Aorta (tissue), 5 donors: ENCODE results near the gene NLGN1. TPM values are rescaled to one million over a fixed set of nuclear protein-coding genes. Genes with fewer than 3 reads are reported as not detected.

Source experiments
- ATAC-seq: fragments of 200-7000 bp; cut with Tn5 transposase; one replicate; pipeline ENCODE4 v1.9.1; 2022; ENCODE audit warnings: moderate library complexity; ENCODE audit not compliant: low FRiP score
- DNase-seq, 2 donors: peaks; one replicate each; pipeline ENCODE4 v3.0.0-alpha.2; 2020
- H3K27ac ChIP-seq, 2 donors: one replicate each; pipeline ENCODE4 v1.5.1; 2013; ENCODE audit warnings: low read length in 2 of 2, mild to moderate bottlenecking in 2 of 2, moderate library complexity in 2 of 2, control low read depth in 1 of 2, inconsistent platforms in 1 of 2, low read depth in 1 of 2
- H3K27me3 ChIP-seq, 2 donors: one replicate each; pipeline ENCODE4 v1.6.1; 2013; ENCODE audit warnings: control low read depth in 1 of 2, low read length in 1 of 2, mild to moderate bottlenecking in 1 of 2, moderate library complexity in 1 of 2; ENCODE audit not compliant: insufficient read depth in 2 of 2, control insufficient read depth in 1 of 2
- H3K36me3 ChIP-seq, 2 donors: one replicate each; pipeline ENCODE4 v1.6.1; 2013; ENCODE audit warnings: control low read depth in 1 of 2, low read length in 1 of 2, mild to moderate bottlenecking in 1 of 2; ENCODE audit not compliant: insufficient read depth in 2 of 2, control insufficient read depth in 1 of 2
- H3K4me1 ChIP-seq, 2 donors: one replicate each; pipeline ENCODE4 v1.6.1; 2013; ENCODE audit warnings: low read length in 2 of 2, control low read depth in 1 of 2, mild to moderate bottlenecking in 1 of 2, moderate library complexity in 1 of 2; ENCODE audit not compliant: insufficient read depth in 2 of 2, control insufficient read depth in 1 of 2
- H3K4me3 ChIP-seq, 2 donors: one replicate each; pipeline ENCODE4 v1.5.1; 2013; ENCODE audit warnings: low read length in 2 of 2, control low read depth in 1 of 2, mild to moderate bottlenecking in 1 of 2
- H3K9me3 ChIP-seq: one replicate; pipeline ENCODE4 v1.6.1; 2013; ENCODE audit warnings: mild to moderate bottlenecking, low read length; ENCODE audit not compliant: control insufficient read depth
- WGBS, 2 donors: extraction: QIAGEN DNeasy Blood & Tissue Kit; methylation state at CpG; one replicate each; pipeline ENCODE4 v1.1.7; 2013; 5-methylcytosine and 5-hydroxymethylcytosine counted together
- intact Hi-C, 2 donors: fragments of 100-400 bp; cut with DNase I; formaldehyde crosslinking; loops; one replicate each; pipeline versions ENCODE4 v1.14.2 to v1.15.0; 2022
- polyA plus RNA-seq, 2 donors: library from polyadenylated mRNA; stranded (reverse); fragments of 200-250 nt; gene quantifications; one replicate each; pipeline ENCODE4 v1.2.3, GENCODE V29; 2013
- total RNA-seq, 2 donors: library from RNA; stranded (reverse); fragmentation: NEBNext Ultra II Directional; extraction: Animal tissue kit (Norgen Biotek cat#: 25700); gene quantifications; one replicate each; pipeline ENCODE4 v1.2.1, GENCODE V29; 2021
- donor health status: healthy with polysubstance abuse.
- donor health status: Bipolar disorder and iron deficiency.
- donor health status: DM: no; HTN: no; CAD: no.
- donor health status: DM: no; HTN: no; CAD: no.
- donor health status: DM: yes; HTN: yes; CAD: no.

Gene NLGN1
- total and polyA plus RNA-seq, 4 donors: 0.50 to 20.0 (median 8.6) TPM

DNA sequence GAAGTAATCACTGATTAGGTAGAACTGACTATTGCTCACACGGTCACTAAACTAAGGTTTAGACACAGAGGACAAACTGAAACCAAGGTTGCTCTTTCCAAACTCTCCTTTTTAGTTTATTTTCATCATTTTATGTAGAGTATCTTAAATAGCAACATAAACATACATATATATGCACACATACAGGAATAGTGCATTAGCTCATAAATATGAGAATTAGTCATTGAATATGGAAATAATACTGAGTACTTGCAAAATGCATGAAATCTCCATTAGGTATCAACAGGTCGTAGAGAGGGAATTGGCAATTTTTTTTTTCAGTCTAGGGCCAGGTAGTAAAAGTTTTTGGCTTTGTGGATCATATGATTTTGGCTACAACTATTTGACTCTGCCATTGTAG, 557.1 kb downstream of the NLGN1 start:
- intact Hi-C loops: no loop called here

DNA sequence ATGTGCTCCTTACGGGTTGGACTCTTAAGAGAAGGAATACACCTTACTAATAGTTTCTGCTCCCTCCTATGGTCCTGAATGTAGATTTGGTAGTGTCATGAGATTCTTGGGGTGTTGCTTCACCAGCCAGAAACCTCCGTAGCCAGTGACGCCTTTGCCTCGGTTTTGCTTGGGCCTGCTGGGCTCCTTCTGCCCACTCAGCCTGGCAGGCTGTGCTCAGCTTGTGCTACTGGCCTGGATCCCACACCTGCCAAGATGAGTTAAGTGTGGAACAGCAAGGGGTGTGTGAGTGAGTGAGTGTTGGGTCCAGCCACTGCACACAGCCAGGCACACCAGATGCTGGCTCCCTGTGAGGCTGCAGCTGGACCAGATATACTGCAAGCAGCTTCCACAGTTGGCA, 560.1 kb downstream of the NLGN1 start:
- DNase-seq (no peak), ATAC-seq (peak; percentile 26)
- 84 to 85% methylated on average over 4 of the region's 4 CpGs for WGBS, 2 donors
- Histone ChIP-seq H3K27me3 (no peaks in the 10 kb centered on the region), H3K4me1 (peaks cover 0 to 3% of the 10 kb centered on the region in 2 donors), H3K4me3 (no peak overlapping the region), H3K9me3 (no peaks in the 10 kb centered on the region), H3K36me3 (no peaks in the 10 kb centered on the region), H3K27ac (no peak overlapping the region)
- intact Hi-C loops: no loop called here

More for the DNA sequence above, 557.1 kb downstream of the NLGN1 start:
- no peaks in the 10 kb centered on the region for H3K9me3 ChIP-seq
- H3K4me3 ChIP-seq: no peak overlapping the region
- no peak for DNase-seq
- no peaks in the 10 kb centered on the region for H3K36me3 ChIP-seq
- no peaks in the 10 kb centered on the region for H3K4me1 ChIP-seq
- no peak overlapping the region for H3K27ac ChIP-seq
- H3K27me3 ChIP-seq: no peaks in the 10 kb centered on the region
- WGBS, 2 donors: 95 to 97% methylated on average over 2 of the region's 2 CpGs
- no peak for ATAC-seq

GRCh38 chr3:173958805-173959204, 561.3 kb downstream of the NLGN1 start:
- WGBS, 2 donors: 94% methylated on average over 6 of the region's 6 CpGs
- Histone ChIP-seq H3K36me3 (no peaks in the 10 kb centered on the region), H3K27me3 (no peaks in the 10 kb centered on the region), H3K27ac (no peak overlapping the region), H3K4me3 (no peak overlapping the region), H3K4me1 (peaks cover 0 to 3% of the 10 kb centered on the region in 2 donors), H3K9me3 (no peaks in the 10 kb centered on the region)
- intact Hi-C loops: no loop called here
- DNase-seq (no peak), ATAC-seq (peak; percentile 38)

GRCh38 chr3:173970281-173970680, 572.7 kb downstream of the NLGN1 start:
- 89 to 93% methylated on average over 4 of the region's 4 CpGs for WGBS, 2 donors

DNA sequence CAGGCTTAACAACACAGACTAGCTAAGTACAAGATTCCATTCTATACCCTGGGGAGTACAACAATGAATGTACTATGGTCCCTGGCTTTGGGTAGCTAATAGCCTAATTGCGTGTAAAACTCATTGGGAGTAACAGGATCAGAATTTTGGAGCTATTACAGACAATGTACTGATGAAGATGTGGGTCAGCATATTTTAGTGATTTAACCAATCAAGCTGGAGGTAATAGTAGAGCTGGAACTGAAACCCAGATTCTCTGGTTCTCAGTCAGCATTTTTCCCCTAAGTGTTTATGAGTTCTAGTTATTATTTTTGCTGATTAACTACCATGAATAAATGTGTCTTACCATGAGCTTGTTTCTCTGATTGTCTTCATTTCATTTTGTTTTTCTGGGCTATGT, 578.7 kb downstream of the NLGN1 start:
- DNase-seq: no peak
- 92 to 98% methylated on average over 1 of the region's 1 CpG for WGBS, 2 donors
- Histone ChIP-seq H3K4me3 (no peak overlapping the region), H3K4me1 (peaks cover 0 to 4% of the 10 kb centered on the region in 2 donors), H3K27me3 (no peaks in the 10 kb centered on the region), H3K27ac (no peak overlapping the region), H3K36me3 (no peaks in the 10 kb centered on the region), H3K9me3 (no peaks in the 10 kb centered on the region)
- intact Hi-C loops: no loop called here
- no peak for ATAC-seq

More at GRCh38 chr3:173970281-173970680, 572.7 kb downstream of the NLGN1 start:
- no peaks in the 10 kb centered on the region for H3K27me3 ChIP-seq
- H3K4me3 ChIP-seq: no peak overlapping the region
- H3K36me3 ChIP-seq: no peaks in the 10 kb centered on the region
- intact Hi-C loops: no loop called here
- H3K9me3 ChIP-seq: no peaks in the 10 kb centered on the region
- ATAC-seq (no peak), DNase-seq (no peak)
- no peaks in the 10 kb centered on the region for H3K4me1 ChIP-seq
- H3K27ac ChIP-seq: no peak overlapping the region

- DNase-seq (no peak), ATAC-seq (no peak)
- no peaks in the 10 kb centered on the region for H3K36me3 ChIP-seq
- intact Hi-C loops: no loop called here
- no peak overlapping the region for H3K27ac ChIP-seq
- no peaks in the 10 kb centered on the region for H3K9me3 ChIP-seq
- H3K27me3 ChIP-seq: no peaks in the 10 kb centered on the region
- WGBS, 2 donors: 60 to 69% methylated on average over 2 of the region's 2 CpGs
- no peak overlapping the region for H3K4me3 ChIP-seq
- peaks cover 0 to 4% of the 10 kb centered on the region in 2 donors for H3K4me1 ChIP-seq
These were observed 580.2 kb downstream of the NLGN1 start for GRCh38 chr3:173977747-173978146.

- DNase-seq (no peak), ATAC-seq (no peak)
- Histone ChIP-seq H3K4me1 (no peaks in the 10 kb centered on the region), H3K27me3 (no peaks in the 10 kb centered on the region), H3K4me3 (no peak overlapping the region), H3K27ac (no peak overlapping the region), H3K9me3 (no peaks in the 10 kb centered on the region), H3K36me3 (no peaks in the 10 kb centered on the region)
- 92 to 94% methylated on average over 2 of the region's 2 CpGs for WGBS, 2 donors
- intact Hi-C loops: no loop called here
These were observed 585.8 kb downstream of the NLGN1 start for GRCh38 chr3:173983343-173983742.

- ATAC-seq: no peak
- Histone ChIP-seq H3K4me3 (no peak overlapping the region), H3K36me3 (no peaks in the 10 kb centered on the region)
These were observed 589.4 kb downstream of the NLGN1 start for GRCh38 chr3:173986861-173987410.

DNA sequence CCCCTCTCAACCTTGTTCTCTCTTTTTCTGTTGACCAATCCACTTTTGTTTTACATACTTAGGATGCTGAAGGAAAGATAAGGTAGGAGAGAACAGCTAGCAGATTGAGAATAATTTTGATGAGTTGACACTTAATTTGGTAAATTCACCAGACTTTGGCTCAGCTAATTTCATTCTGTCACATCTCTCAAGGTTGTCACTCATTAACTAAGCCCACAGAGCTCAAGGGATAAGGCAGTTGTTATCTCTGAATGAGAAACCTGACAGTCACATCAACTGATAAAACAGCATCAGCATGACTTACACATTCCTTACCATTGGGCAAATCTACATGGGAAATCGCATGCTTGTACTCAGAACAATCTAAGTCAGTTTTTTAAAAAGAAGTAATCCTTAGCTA, 591.4 kb downstream of the NLGN1 start:
- H3K27me3 ChIP-seq: no peaks in the 10 kb centered on the region
- no peaks in the 10 kb centered on the region for H3K4me1 ChIP-seq
- H3K9me3 ChIP-seq: no peaks in the 10 kb centered on the region
- no peak overlapping the region for H3K4me3 ChIP-seq
- no peak for ATAC-seq
- DNase-seq: no peak
- no peaks in the 10 kb centered on the region for H3K36me3 ChIP-seq
- WGBS, 2 donors: 68 to 71% methylated on average over 1 of the region's 1 CpG
- intact Hi-C loops: no loop called here
- H3K27ac ChIP-seq: no peak overlapping the region

More at GRCh38 chr3:173986861-173987410, 589.4 kb downstream of the NLGN1 start:
- DNase-seq: no peak
- Histone ChIP-seq H3K27me3 (no peaks in the 10 kb centered on the region), H3K9me3 (no peaks in the 10 kb centered on the region), H3K4me1 (no peaks in the 10 kb centered on the region), H3K27ac (no peak overlapping the region)
- intact Hi-C loops: no loop called here
